HG03039 (cell line): ENCODE results near the gene SKAP2.
"Not testable (repeated sequence)": the region's sequence is repeated elsewhere in the genome, so short reads cannot be mapped to it uniquely, and the experiment has no call there.

Experiments used
- ATAC-seq: cut with Tn5 transposase; IDR thresholded peaks from one replicate; pipeline ENCODE4 v1.9.1; 2021; ENCODE audit warnings: mild to moderate bottlenecking, moderate library complexity; ENCODE audit not compliant: unreplicated experiment

Gene SKAP2

GRCh38 chr7:26857506-26858240 is 6.7 kb downstream of the SKAP2 start:
- ATAC-seq, result no peak

GRCh38 chr7:26857170-26857505 is 7.3 kb downstream of the SKAP2 start:
- no peak for ATAC-seq

- no peak for ATAC-seq
Observed at GRCh38 chr7:26856176-26856985, 8.0 kb downstream of the SKAP2 start.

- no peak for ATAC-seq
Observed at GRCh38 chr7:26854876-26855855, 9.2 kb downstream of the SKAP2 start.

GRCh38 chr7:26853788-26854393 is 10.5 kb downstream of the SKAP2 start:
- ATAC-seq, result no peak

GRCh38 chr7:26850193-26850651 is 14.2 kb downstream of the SKAP2 start:
- ATAC-seq, result no peak

GRCh38 chr7:26843705-26844104 is 20.7 kb downstream of the SKAP2 start:
- ATAC-seq, result no peak

- no peak for ATAC-seq
Observed at GRCh38 chr7:26842897-26843296, 21.5 kb downstream of the SKAP2 start.

GRCh38 chr7:26841003-26841739 is 23.2 kb downstream of the SKAP2 start:
- ATAC-seq, result no peak

- not testable (repeated sequence) for ATAC-seq
Observed at GRCh38 chr7:26836793-26837192, 27.6 kb downstream of the SKAP2 start.

GRCh38 chr7:26815426-26815825 is 49.0 kb downstream of the SKAP2 start:
- no peak for ATAC-seq

- no peak for ATAC-seq
Observed at GRCh38 chr7:26813432-26813831, 51.0 kb downstream of the SKAP2 start.

- ATAC-seq, result no peak
Observed at GRCh38 chr7:26794541-26794940, 69.8 kb downstream of the SKAP2 start.

GRCh38 chr7:26792576-26792975 is 71.8 kb downstream of the SKAP2 start:
- no peak for ATAC-seq

GRCh38 chr7:26792006-26792405 is 72.4 kb downstream of the SKAP2 start:
- no peak for ATAC-seq

- no peak for ATAC-seq
Observed at GRCh38 chr7:26789481-26790184, 74.8 kb downstream of the SKAP2 start.

- ATAC-seq, result no peak
Observed at GRCh38 chr7:26787701-26788100, 76.7 kb downstream of the SKAP2 start.

GRCh38 chr7:26784118-26784517 is 80.3 kb downstream of the SKAP2 start:
- ATAC-seq, result no peak

GRCh38 chr7:26782501-26782900 is 81.9 kb downstream of the SKAP2 start:
- no peak for ATAC-seq
